ENCODE measurements around the gene SLC37A2.
A peak's percentile ranks its signal among the peaks of the same experiment; 100 is the strongest.

SLC37A2 gene

GRCh38 chr11:125071846-125072217 is 8.7 kb downstream of the SLC37A2 start:
- DNase-seq: no peak

- no peak for DNase-seq
Observed at GRCh38 chr11:125072218-125072960, 9.3 kb downstream of the SLC37A2 start.

GRCh38 chr11:125072961-125073590 is 10.0 kb downstream of the SLC37A2 start:
- DNase-seq: no peak

GRCh38 chr11:125073616-125074483 is 10.7 kb downstream of the SLC37A2 start:
- DNase-seq: no peak

- DNase-seq: no peak
Observed at GRCh38 chr11:125074511-125075241, 11.6 kb downstream of the SLC37A2 start.

GRCh38 chr11:125075242-125075625 is 12.1 kb downstream of the SLC37A2 start:
- no peak for DNase-seq

GRCh38 chr11:125075900-125076317 is 12.8 kb downstream of the SLC37A2 start:
- DNase-seq: no peak

GRCh38 chr11:125076378-125076945 is 13.4 kb downstream of the SLC37A2 start:
- DNase-seq: no peak

- no peak for DNase-seq
Observed at GRCh38 chr11:125078016-125078415, 14.9 kb downstream of the SLC37A2 start.

- DNase-seq: no peak
Observed at GRCh38 chr11:125078516-125079140, 15.5 kb downstream of the SLC37A2 start.

GRCh38 chr11:125079151-125079877 is 16.2 kb downstream of the SLC37A2 start:
- no peak for DNase-seq

GRCh38 chr11:125079878-125080530 is 16.9 kb downstream of the SLC37A2 start:
- no peak for DNase-seq

- no peak for DNase-seq
Observed at GRCh38 chr11:125080531-125080911, 17.4 kb downstream of the SLC37A2 start.

- no peak for DNase-seq
Observed at GRCh38 chr11:125081098-125081798, 18.1 kb downstream of the SLC37A2 start.

GRCh38 chr11:125082040-125082439 is 18.9 kb downstream of the SLC37A2 start:
- no peak for DNase-seq

GRCh38 chr11:125082611-125083311 is 19.7 kb downstream of the SLC37A2 start:
- peak in 1 of 2 experiments; percentile 10 for DNase-seq

GRCh38 chr11:125083312-125084056 is 20.4 kb downstream of the SLC37A2 start:
- no peak for DNase-seq

GRCh38 chr11:125084057-125084416 is 20.9 kb downstream of the SLC37A2 start:
- no peak for DNase-seq

- no peak for DNase-seq
Observed at GRCh38 chr11:125084761-125085231, 21.7 kb downstream of the SLC37A2 start.

Measured in SW 1271 (cell line).